Fibroblast of lung (primary cell): ENCODE results near the gene BCAS3. TPM values are rescaled to one million over a fixed set of nuclear protein-coding genes. Genes with fewer than 3 reads are reported as not detected.

Experiments used
- DNase-seq, 2 donors: peaks; one replicate each; pipeline versions ENCODE4 v3.0.0 to v3.0.0-alpha.2; 2010; ENCODE audit warnings: low read depth in 2 of 2
- H2AFZ ChIP-seq: 2 replicates; pipeline ENCODE4 v1.5.1; 2012; ENCODE audit warnings: low read length, control low read depth, inconsistent platforms
- H3K27ac ChIP-seq: 2 replicates; pipeline ENCODE4 v1.5.1; 2011; ENCODE audit warnings: low read length, control low read depth; ENCODE audit not compliant: insufficient read depth
- H3K27me3 ChIP-seq: 2 replicates; pipeline ENCODE4 v1.5.1; 2011; ENCODE audit warnings: mild to moderate bottlenecking, low read length; ENCODE audit not compliant: control insufficient read depth, insufficient read depth
- H3K36me3 ChIP-seq: 2 replicates; pipeline ENCODE4 v1.5.1; 2011; ENCODE audit warnings: low read length; ENCODE audit not compliant: control insufficient read depth, insufficient read depth
- H3K4me1 ChIP-seq: 2 replicates; pipeline ENCODE4 v1.5.1; 2011; ENCODE audit warnings: low read length; ENCODE audit not compliant: control insufficient read depth, insufficient read depth; ENCODE audit errors: extremely low read depth
- H3K4me2 ChIP-seq: 2 replicates; pipeline ENCODE4 v1.5.1; 2011; ENCODE audit warnings: low read length, control low read depth; ENCODE audit not compliant: insufficient read depth; ENCODE audit errors: extremely low read depth
- H3K4me3 ChIP-seq, 4 experiments: fragments of 200-600 bp in 1 of 4; sonication (generic) in 1 of 4; replicated peaks in 1 of 4; 2 replicates each; pipeline ENCODE4 v1.5.1; 2011 to 2016; ENCODE audit warnings: low read length in 4 of 4, low read depth in 3 of 4, mild to moderate bottlenecking in 3 of 4, control low read depth in 2 of 4, inconsistent platforms in 1 of 4, mixed read lengths in 1 of 4; ENCODE audit not compliant: insufficient read depth in 1 of 4; ENCODE audit errors: control extremely low read depth in 1 of 4
- H3K79me2 ChIP-seq: 2 replicates; pipeline ENCODE4 v1.5.1; 2012; ENCODE audit warnings: mild to moderate bottlenecking, low read length, inconsistent platforms; ENCODE audit not compliant: control insufficient read depth, insufficient read depth
- H3K9ac ChIP-seq: 2 replicates; pipeline ENCODE4 v1.5.1; 2011; ENCODE audit warnings: mild to moderate bottlenecking, low read length, control low read depth; ENCODE audit not compliant: insufficient read depth
- H3K9me3 ChIP-seq: 2 replicates; pipeline ENCODE4 v1.5.1; 2012; ENCODE audit warnings: low read depth, low read length; ENCODE audit not compliant: control insufficient read depth, insufficient read depth
- H4K20me1 ChIP-seq: 2 replicates; pipeline ENCODE4 v1.5.1; 2011; ENCODE audit warnings: low read length; ENCODE audit not compliant: control insufficient read depth, insufficient read depth; ENCODE audit errors: extremely low read depth
- CTCF ChIP-seq, 2 donors: IDR thresholded peaks in 1 of 2; conservative IDR thresholded peaks in 1 of 2; 1 replicate in 1 of 2; 2 replicates in 1 of 2; pipeline ENCODE4 v1.5.1; 2011 to 2012; ENCODE audit warnings: low read length in 2 of 2, control low read depth in 1 of 2, inconsistent platforms in 1 of 2, low read depth in 1 of 2, mild to moderate bottlenecking in 1 of 2
- EZH2 ChIP-seq: IDR thresholded peaks from 2 replicates; pipeline ENCODE4 v1.5.1; 2012; ENCODE audit warnings: low read length, control low read depth, mild to moderate bottlenecking; ENCODE audit errors: missing control alignments
- polyA plus RNA-seq, 2 donors: library from polyadenylated mRNA; depleted of rRNA in 1 of 2; stranded (reverse) in 1 of 2; unstranded in 1 of 2; fragments of >200 nt; gene quantifications; 2 replicates each; pipeline ENCODE4 v1.2.1, GENCODE V29; 2011 to 2012; ENCODE audit warnings: missing spikeins in 1 of 2
- total RNA-seq: library from RNA; depleted of rRNA; stranded (reverse); fragments of >200 nt; gene quantifications from 2 replicates; pipeline ENCODE4 v1.2.1, GENCODE V29; 2014

The BCAS3 gene
- total and polyA plus RNA-seq, 2 donors (not counting 1 experiment from before 2014, with no cell fraction given) = 9.9 to 43.6 TPM

- Histone ChIP-seq H3K79me2 (no peaks in the 10 kb centered on the region), H3K27me3 (no peaks in the 10 kb centered on the region), H3K4me3 (no peak overlapping the region), H3K9me3 (no peaks in the 10 kb centered on the region), H3K9ac (no peak overlapping the region), H2AFZ (no peak overlapping the region), H3K27ac (no peak overlapping the region), H3K4me1 (no peaks in the 10 kb centered on the region), H3K36me3 (no peaks in the 10 kb centered on the region), H4K20me1 (no peaks in the 10 kb centered on the region), H3K4me2 (no peak overlapping the region)
- no peak for DNase-seq
- no peak for TF ChIP-seq CTCF (conservative IDR thresholded peaks at IDR 0.05 in 1 of 2, IDR thresholded peaks at IDR 0.05 in 1 of 2; ENCODE audit: low read depth in 1 of 2, low read length in 2 of 2)
- TF ChIP-seq EZH2 = no peak
These were observed 694.0 kb downstream of the BCAS3 start for GRCh38 chr17:61371606-61372005.

GRCh38 chr17:61372436-61372835, 694.8 kb downstream of the BCAS3 start:
- Histone ChIP-seq H4K20me1 (no peaks in the 10 kb centered on the region), H3K9me3 (no peaks in the 10 kb centered on the region), H3K27ac (no peak overlapping the region), H3K36me3 (no peaks in the 10 kb centered on the region), H3K27me3 (no peaks in the 10 kb centered on the region), H3K79me2 (no peaks in the 10 kb centered on the region), H2AFZ (no peak overlapping the region), H3K4me3 (no peak overlapping the region), H3K4me2 (no peak overlapping the region), H3K4me1 (peaks cover 4% of the 10 kb centered on the region), H3K9ac (no peak overlapping the region)
- TF ChIP-seq EZH2 (no peak), CTCF (conservative IDR thresholded peaks at IDR 0.05 in 1 of 2, IDR thresholded peaks at IDR 0.05 in 1 of 2; ENCODE audit: low read depth in 1 of 2, low read length in 2 of 2) (no peak)
- no peak for DNase-seq

GRCh38 chr17:61376931-61377838, 699.5 kb downstream of the BCAS3 start:
- peaks cover 28% of the 10 kb centered on the region for H3K4me1 ChIP-seq
- no peaks in the 10 kb centered on the region for H3K27me3 ChIP-seq
- H3K9ac ChIP-seq = no peak overlapping the region
- H2AFZ ChIP-seq = no peak overlapping the region
- H3K27ac ChIP-seq = no peak overlapping the region
- DNase-seq = no peak
- no peaks in the 10 kb centered on the region for H3K79me2 ChIP-seq
- no peak overlapping the region for H3K4me2 ChIP-seq
- H3K4me3 ChIP-seq = no peak overlapping the region
- TF ChIP-seq CTCF (conservative IDR thresholded peaks at IDR 0.05 in 1 of 2, IDR thresholded peaks at IDR 0.05 in 1 of 2; ENCODE audit: low read depth in 1 of 2, low read length in 2 of 2) (no peak), EZH2 (no peak)
- H3K9me3 ChIP-seq = no peaks in the 10 kb centered on the region
- no peaks in the 10 kb centered on the region for H4K20me1 ChIP-seq
- no peaks in the 10 kb centered on the region for H3K36me3 ChIP-seq
